ENCODE measurements around the gene ANKS1A.
A peak's percentile ranks its signal among the peaks of the same experiment; 100 is the strongest.

ANKS1A gene

DNA sequence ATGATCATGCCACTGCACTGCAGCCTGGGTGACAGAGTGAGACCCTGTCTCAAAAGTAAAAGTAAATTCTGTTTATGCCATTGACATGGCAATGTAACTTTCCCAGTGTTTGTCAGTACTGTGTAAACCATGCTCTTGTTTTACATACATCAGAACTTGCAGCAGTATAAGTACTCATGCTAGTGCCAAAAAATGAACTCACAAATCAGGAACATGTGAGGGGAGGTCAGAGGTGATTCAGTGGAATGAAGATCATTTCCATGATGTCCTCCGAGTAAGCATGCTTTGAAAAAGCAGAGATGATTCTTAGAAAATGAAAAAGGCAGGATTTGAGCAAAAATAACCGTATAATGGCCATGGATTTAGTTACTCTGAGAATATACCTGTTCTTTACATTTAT is 81.9 kb downstream of the ANKS1A start:
- Mint-ChIP-seq H3K27me3 (ENCODE audit: low read depth) (no peaks in the 10 kb centered on the region), H3K27ac (peak overlapping the region; percentile 74 to 89 (median 85)), H3K4me3 (no peak overlapping the region), H3K9me3 (no peaks in the 10 kb centered on the region), H3K4me1 (peaks cover 38% of the 10 kb centered on the region), H3K36me3 (ENCODE audit: low read depth) (peaks cover 18% of the 10 kb centered on the region)
- TF ChIP-seq CTCF (IDR thresholded peaks at IDR 0.05; ENCODE audit: unreplicated experiment in 3 of 3), result no peak

GRCh38 chr6:34973547-34974248 is 84.6 kb downstream of the ANKS1A start:
- peak in 1 of 3 experiments; percentile 20 for TF ChIP-seq CTCF (IDR thresholded peaks at IDR 0.05; ENCODE audit: unreplicated experiment in 3 of 3)
- Mint-ChIP-seq H3K9me3 (no peaks in the 10 kb centered on the region), H3K4me1 (peaks cover 34% of the 10 kb centered on the region), H3K36me3 (ENCODE audit: low read depth) (peaks cover 18% of the 10 kb centered on the region), H3K27me3 (ENCODE audit: low read depth) (no peaks in the 10 kb centered on the region), H3K4me3 (no peak overlapping the region), H3K27ac (no peak overlapping the region)

DNA sequence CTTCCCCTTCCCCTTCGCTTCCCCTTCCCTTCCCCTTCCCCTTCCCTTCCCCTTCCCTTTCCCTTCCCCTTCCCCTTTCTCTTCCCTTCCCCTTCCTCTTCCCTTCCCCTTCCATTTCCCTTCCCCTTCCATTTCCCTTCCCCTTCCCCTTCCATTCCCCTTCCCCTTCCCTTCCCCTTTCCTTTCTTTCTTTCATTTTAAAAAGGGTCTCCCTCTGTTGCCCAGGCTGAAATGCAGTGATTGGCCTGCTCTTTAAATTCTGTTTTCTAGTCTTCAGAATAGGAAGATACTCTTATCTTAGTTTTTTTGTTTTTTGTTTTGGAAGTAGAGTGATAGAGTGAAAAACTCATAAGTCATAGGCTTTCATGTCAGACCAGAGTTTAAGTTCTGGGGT is 85.2 kb downstream of the ANKS1A start:
- Mint-ChIP-seq H3K4me3 (no peak overlapping the region), H3K27me3 (ENCODE audit: low read depth) (no peaks in the 10 kb centered on the region), H3K4me1 (peaks cover 36% of the 10 kb centered on the region), H3K36me3 (ENCODE audit: low read depth) (peaks cover 18% of the 10 kb centered on the region), H3K27ac (no peak overlapping the region), H3K9me3 (no peaks in the 10 kb centered on the region)
- no peak for TF ChIP-seq CTCF (IDR thresholded peaks at IDR 0.05; ENCODE audit: unreplicated experiment in 3 of 3)

- H3K27ac Mint-ChIP-seq, result no peak overlapping the region
Observed at GRCh38 chr6:34976239-34976638, 87.2 kb downstream of the ANKS1A start.

DNA sequence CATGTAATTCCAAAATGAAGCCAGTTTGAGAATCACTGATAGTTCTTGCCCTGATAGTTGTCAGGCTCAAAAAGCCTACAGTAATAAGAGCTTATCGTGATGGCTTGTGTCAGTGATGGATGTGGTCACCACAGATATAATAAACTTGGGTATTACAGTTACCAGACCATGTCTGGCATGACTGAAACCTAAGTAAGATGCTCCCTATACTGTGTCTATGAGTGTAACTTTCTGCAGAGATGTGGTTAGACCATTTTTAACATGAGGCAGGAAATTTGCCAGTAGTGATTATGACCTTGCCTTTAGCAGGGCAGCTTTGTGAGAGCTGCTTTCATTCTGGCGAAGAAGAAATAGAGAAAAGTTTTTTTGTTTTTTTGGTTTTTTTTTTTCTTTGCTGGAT is 90.2 kb downstream of the ANKS1A start:
- peaks cover 13% of the 10 kb centered on the region for H3K4me1 Mint-ChIP-seq
- no peak for TF ChIP-seq CTCF (IDR thresholded peaks at IDR 0.05; ENCODE audit: unreplicated experiment in 3 of 3)
- no peaks in the 10 kb centered on the region for H3K27me3 Mint-ChIP-seq (ENCODE audit: low read depth)
- peaks cover 15% of the 10 kb centered on the region for H3K36me3 Mint-ChIP-seq (ENCODE audit: low read depth)
- H3K4me3 Mint-ChIP-seq, result no peak overlapping the region
- H3K9me3 Mint-ChIP-seq, result no peaks in the 10 kb centered on the region
- H3K27ac Mint-ChIP-seq, result peak overlapping the region in 1 of 3 experiments; percentile 56

More at GRCh38 chr6:34976239-34976638, 87.2 kb downstream of the ANKS1A start:
- no peaks in the 10 kb centered on the region for H3K27me3 Mint-ChIP-seq (ENCODE audit: low read depth)
- H3K4me1 Mint-ChIP-seq, result peaks cover 30% of the 10 kb centered on the region
- H3K4me3 Mint-ChIP-seq, result no peak overlapping the region
- no peak for TF ChIP-seq CTCF (IDR thresholded peaks at IDR 0.05; ENCODE audit: unreplicated experiment in 3 of 3)
- H3K36me3 Mint-ChIP-seq (ENCODE audit: low read depth), result peaks cover 4% of the 10 kb centered on the region
- no peaks in the 10 kb centered on the region for H3K9me3 Mint-ChIP-seq

DNA sequence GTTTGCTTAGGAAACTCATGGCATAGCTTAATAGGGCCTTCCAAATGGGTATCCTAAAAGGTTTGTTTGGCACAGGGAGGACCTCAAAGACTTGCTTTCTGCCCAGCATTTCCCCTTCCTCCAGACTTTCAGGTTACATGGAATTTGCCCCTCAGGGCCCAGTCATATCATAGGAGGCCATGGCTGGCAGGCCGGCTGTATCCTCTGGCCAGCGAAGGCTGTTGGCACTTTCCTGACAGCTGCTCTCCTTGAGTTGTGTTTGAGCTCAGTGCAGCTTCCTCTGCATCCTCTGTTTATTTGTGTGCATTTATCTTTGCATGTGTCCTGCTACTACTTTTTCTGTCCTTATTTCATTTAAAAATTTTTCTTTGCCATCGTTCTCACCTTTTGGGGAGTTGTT is 90.9 kb downstream of the ANKS1A start:
- no peak overlapping the region for H3K27ac Mint-ChIP-seq
- no peak for TF ChIP-seq CTCF (IDR thresholded peaks at IDR 0.05; ENCODE audit: unreplicated experiment in 3 of 3)
- H3K4me1 Mint-ChIP-seq, result peaks cover 13% of the 10 kb centered on the region
- peaks cover 23% of the 10 kb centered on the region for H3K36me3 Mint-ChIP-seq (ENCODE audit: low read depth)
- H3K27me3 Mint-ChIP-seq (ENCODE audit: low read depth), result no peaks in the 10 kb centered on the region
- no peak overlapping the region for H3K4me3 Mint-ChIP-seq
- no peaks in the 10 kb centered on the region for H3K9me3 Mint-ChIP-seq
